GM12891 (cell line): ENCODE data around the gene PLEKHH1.

ENCODE experiments used
- PAX5 ChIP-seq: IDR thresholded peaks from 2 replicates; pipeline ENCODE4 v1.6.1; 2011; ENCODE audit warnings: low read length, moderate library complexity, mild to moderate bottlenecking; ENCODE audit not compliant: insufficient read depth, severe bottlenecking
- POLR2A ChIP-seq: IDR thresholded peaks from 2 replicates; pipeline ENCODE4 v1.6.1; 2011; ENCODE audit warnings: low read depth, low read length, control low read depth
- POLR2AphosphoS5 ChIP-seq: IDR thresholded peaks from 2 replicates; pipeline ENCODE4 v1.6.1; 2011; ENCODE audit warnings: low read depth, low read length, control low read depth
- POU2F2 ChIP-seq: IDR thresholded peaks from 2 replicates; pipeline ENCODE4 v1.6.1; 2011; ENCODE audit warnings: low read depth, mild to moderate bottlenecking, control low read depth, low read length, moderate library complexity
- SPI1 ChIP-seq: IDR thresholded peaks from 2 replicates; pipeline ENCODE4 v1.6.1; 2011; ENCODE audit warnings: low read depth, low read length, control low read depth
- TAF1 ChIP-seq: IDR thresholded peaks from 2 replicates; pipeline ENCODE4 v1.6.1; 2011; ENCODE audit warnings: low read depth, low read length, control low read depth

- TF ChIP-seq POLR2A (no peak), POLR2AphosphoS5 (no peak), TAF1 (no peak), PAX5 (no peak), SPI1 (no peak), POU2F2 (no peak)
Observed at GRCh38 chr14:67491741-67492507, 41.2 kb upstream of the PLEKHH1 start.
